DOHH2 (cell line): ENCODE data around the gene PRPF38B.

ENCODE experiments used
- H3F3A ChIP-seq: fragments of 200-600 bp; sonication (generic), shearing (Covaris generic); 2 replicates; pipeline ENCODE4 v1.6.0; 2016; ENCODE audit warnings: antibody characterized with exemption, mild to moderate bottlenecking; ENCODE audit not compliant: control insufficient read depth, insufficient read depth
- H3K27ac ChIP-seq: fragments of 200-600 bp; sonication (generic); 2 replicates; pipeline ENCODE4 v1.5.1; 2014; ENCODE audit warnings: low read depth, mild to moderate bottlenecking, low read length, moderate library complexity
- H3K27me3 ChIP-seq: fragments of 200-600 bp; sonication (generic); 2 replicates; pipeline ENCODE4 v1.6.1; 2014; ENCODE audit warnings: mild to moderate bottlenecking, low read length, mixed read lengths; ENCODE audit not compliant: control insufficient read depth
- H3K36me3 ChIP-seq: fragments of 200-600 bp; sonication (generic); 2 replicates; pipeline ENCODE4 v1.6.1; 2014; ENCODE audit warnings: mild to moderate bottlenecking, low read length, moderate library complexity, mixed read lengths; ENCODE audit not compliant: control insufficient read depth
- H3K4me1 ChIP-seq: fragments of 200-600 bp; sonication (generic); 2 replicates; pipeline ENCODE4 v1.6.1; 2014; ENCODE audit warnings: mild to moderate bottlenecking, low read length, mixed read lengths; ENCODE audit not compliant: control insufficient read depth
- H3K4me2 ChIP-seq: fragments of 200-600 bp; sonication (generic); 2 replicates; pipeline ENCODE4 v1.6.0; 2014; ENCODE audit warnings: mild to moderate bottlenecking, low read length, moderate library complexity
- H3K4me3 ChIP-seq: fragments of 200-600 bp; sonication (generic); 2 replicates; pipeline ENCODE4 v1.5.1; 2014; ENCODE audit warnings: mild to moderate bottlenecking, low read length, mixed read lengths
- H3K79me2 ChIP-seq: fragments of 200-600 bp; sonication (generic); 2 replicates; pipeline ENCODE4 v1.6.1; 2014; ENCODE audit warnings: mild to moderate bottlenecking, low read length, mixed read lengths; ENCODE audit not compliant: control insufficient read depth
- H3K9me2 ChIP-seq: fragments of 200-600 bp; sonication (generic); replicated peaks from 2 replicates; pipeline ENCODE4 v1.6.1; 2014; ENCODE audit warnings: mild to moderate bottlenecking, low read length, mixed read lengths; ENCODE audit not compliant: control insufficient read depth
- H3K9me3 ChIP-seq: fragments of 200-600 bp; sonication (generic); 2 replicates; pipeline ENCODE4 v1.6.1; 2014; ENCODE audit warnings: antibody characterized with exemption, low read length, mixed read lengths; ENCODE audit not compliant: control insufficient read depth, insufficient read depth
- H4K20me1 ChIP-seq: fragments of 200-600 bp; sonication (generic); 2 replicates; pipeline ENCODE4 v1.6.0; 2014; ENCODE audit warnings: low read depth, mild to moderate bottlenecking, antibody characterized with exemption, low read length, moderate library complexity; ENCODE audit not compliant: control insufficient read depth, insufficient read depth
- CTCF ChIP-seq: fragments of 200-600 bp; sonication (generic); IDR thresholded peaks from one replicate; pipeline ENCODE4 v1.5.1; 2014; ENCODE audit warnings: antibody characterized with exemption, mild to moderate bottlenecking, low read depth, low read length; ENCODE audit not compliant: poor library complexity, severe bottlenecking
- EZH2phosphoT487 ChIP-seq: fragments of 200-600 bp; sonication (generic); IDR thresholded peaks from 2 replicates; pipeline ENCODE4 v1.6.1; 2017; ENCODE audit warnings: borderline replicate concordance, mild to moderate bottlenecking, antibody characterized with exemption, low read length, moderate library complexity, mixed read lengths

The PRPF38B gene

GRCh38 chr1:108717774-108718316 lies 25.7 kb downstream of the PRPF38B start:
- H3K27ac ChIP-seq: no peak overlapping the region
- no peak overlapping the region for H3K4me3 ChIP-seq
- no peaks in the 10 kb centered on the region for H3K36me3 ChIP-seq
- no peak overlapping the region for H3K4me2 ChIP-seq
- H3K4me1 ChIP-seq: no peaks in the 10 kb centered on the region
- no peaks in the 10 kb centered on the region for H4K20me1 ChIP-seq
- no peaks in the 10 kb centered on the region for H3K79me2 ChIP-seq
- H3K9me3 ChIP-seq: no peaks in the 10 kb centered on the region
- no peak for TF ChIP-seq EZH2phosphoT487
- no peak for TF ChIP-seq CTCF
- H3F3A ChIP-seq: no peaks in the 10 kb centered on the region; the same call in 1 of the 2 replicates
- peaks cover 12% of the 10 kb centered on the region for H3K27me3 ChIP-seq
- no peaks in the 10 kb centered on the region for H3K9me2 ChIP-seq

- Histone ChIP-seq H3K27ac (no peak overlapping the region), H3K9me3 (no peaks in the 10 kb centered on the region), H3F3A (no peaks in the 10 kb centered on the region), H3K27me3 (peaks cover 12% of the 10 kb centered on the region), H4K20me1 (no peaks in the 10 kb centered on the region), H3K4me2 (no peak overlapping the region), H3K79me2 (no peaks in the 10 kb centered on the region), H3K9me2 (no peaks in the 10 kb centered on the region), H3K4me1 (no peaks in the 10 kb centered on the region), H3K36me3 (no peaks in the 10 kb centered on the region), H3K4me3 (no peak overlapping the region)
- TF ChIP-seq CTCF (no peak), EZH2phosphoT487 (no peak)
Observed at GRCh38 chr1:108718927-108719655, 27.0 kb downstream of the PRPF38B start.

- no peaks in the 10 kb centered on the region for H3F3A ChIP-seq
- no peaks in the 10 kb centered on the region for H3K9me2 ChIP-seq
- no peaks in the 10 kb centered on the region for H3K79me2 ChIP-seq
- H3K36me3 ChIP-seq: no peaks in the 10 kb centered on the region
- no peak overlapping the region for H3K27ac ChIP-seq
- H4K20me1 ChIP-seq: no peaks in the 10 kb centered on the region
- H3K4me1 ChIP-seq: no peaks in the 10 kb centered on the region
- no peak overlapping the region for H3K4me2 ChIP-seq
- H3K9me3 ChIP-seq: no peaks in the 10 kb centered on the region
- H3K4me3 ChIP-seq: no peak overlapping the region
- no peak for TF ChIP-seq CTCF
- H3K27me3 ChIP-seq: peaks cover 12% of the 10 kb centered on the region
Observed at GRCh38 chr1:108719656-108720435, 27.7 kb downstream of the PRPF38B start.
